HG03196 (cell line): Measurements from ENCODE around the gene ITGA1.
A peak's percentile ranks its signal among the peaks of the same experiment; 100 is the strongest.
"Not testable (repeated sequence)": the region's sequence is repeated elsewhere in the genome, so short reads cannot be mapped to it uniquely, and the experiment has no call there.

Experiments
- ATAC-seq: cut with Tn5 transposase; IDR thresholded peaks from one replicate; pipeline ENCODE4 v1.9.1; 2021; ENCODE audit not compliant: unreplicated experiment

ITGA1 gene

DNA sequence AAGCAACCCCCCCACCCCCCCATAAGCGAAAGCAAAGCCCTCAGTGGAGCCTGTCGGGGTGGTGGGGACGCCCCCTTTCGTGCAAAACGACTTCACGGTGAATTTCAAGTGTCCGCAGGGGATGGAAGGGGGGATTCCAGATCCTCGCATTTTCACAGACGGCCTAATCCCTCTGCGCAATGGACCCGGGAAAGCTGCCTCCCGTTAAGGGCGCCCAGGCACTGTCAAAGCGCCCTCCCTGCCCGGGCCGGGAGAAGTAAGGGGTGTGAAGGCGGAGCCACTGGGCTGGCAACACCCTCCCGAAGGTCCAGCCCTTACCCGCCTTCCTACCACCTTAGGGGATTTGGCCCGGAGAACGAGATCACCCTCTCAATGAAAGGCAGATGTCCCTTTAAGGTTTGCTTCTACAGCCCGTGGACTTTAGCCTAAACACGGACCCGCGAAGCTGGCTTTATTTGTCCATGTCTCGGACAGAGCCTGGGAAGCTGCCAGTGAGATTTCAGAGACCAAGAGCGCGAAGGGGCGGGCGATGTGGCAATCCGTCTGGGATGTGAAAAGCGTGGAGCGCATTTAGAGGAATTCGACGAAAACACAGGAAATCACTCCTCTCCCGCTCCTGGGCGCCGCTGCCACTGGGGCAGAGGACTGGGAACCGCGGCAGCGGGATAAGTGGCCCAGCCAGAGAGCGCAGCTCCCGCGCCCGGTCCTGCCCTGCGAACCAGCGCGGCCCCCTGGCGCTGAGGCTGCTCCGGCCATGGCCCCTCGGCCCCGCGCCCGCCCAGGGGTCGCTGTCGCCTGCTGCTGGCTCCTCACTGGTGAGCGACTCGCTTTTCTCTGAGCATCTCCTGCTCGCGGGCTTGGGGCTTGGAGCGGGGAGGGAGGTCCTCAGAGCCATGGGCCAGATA is at the start of gene ITGA1, which contains the start of gene PELO:
Gene ITGA1, plus strand, starts transcription at position 317 of the 905 bp plus-strand sequence. Its CDS starts 438 bp downstream, at position 755.
Gene PELO, plus strand, starts transcription at position 317 of the 905 bp plus-strand sequence. CDS start 12,479 bp downstream, outside the sequence.
- peak; percentile 85 for ATAC-seq

DNA sequence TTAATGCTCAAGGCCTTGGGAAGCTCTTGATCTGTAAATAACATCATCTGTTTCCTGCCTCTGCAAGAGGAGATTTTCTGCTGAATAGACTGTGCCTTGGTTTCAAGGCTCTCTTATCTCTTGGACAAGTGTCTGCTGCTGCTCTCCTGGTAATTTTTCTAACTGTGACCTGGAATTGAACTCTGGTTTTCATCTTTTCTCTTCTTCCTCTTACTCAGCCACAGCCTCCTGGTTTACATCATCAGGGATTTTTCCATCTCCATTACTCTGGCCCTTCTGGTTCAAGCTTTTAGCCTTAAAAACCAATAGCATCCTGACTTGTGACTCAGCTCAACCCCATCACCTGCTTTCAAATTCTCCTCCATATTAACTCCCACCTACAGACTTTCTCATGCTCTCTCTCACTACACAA is 49.6 kb upstream of the ITGA1 start:
- peak; percentile 80 for ATAC-seq

DNA sequence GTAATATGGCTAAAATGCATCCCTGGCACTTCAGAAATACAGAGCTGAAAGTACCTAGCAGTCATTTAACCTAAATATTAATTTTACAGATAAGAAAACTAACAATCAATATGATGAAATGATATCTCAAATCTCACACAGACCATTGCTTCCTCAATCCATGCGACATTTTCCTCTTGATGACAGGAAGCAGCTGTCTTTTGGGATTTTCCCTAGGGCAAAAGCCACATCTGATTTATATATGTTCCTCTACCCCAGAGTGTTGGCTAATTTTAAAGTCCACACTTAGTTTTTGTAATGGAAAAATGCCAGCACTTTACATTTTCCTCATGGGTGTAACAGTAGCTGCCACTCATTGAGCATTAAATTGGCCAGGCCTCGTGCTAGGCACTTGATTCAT is 47.7 kb upstream of the ITGA1 start:
- no peak for ATAC-seq

DNA sequence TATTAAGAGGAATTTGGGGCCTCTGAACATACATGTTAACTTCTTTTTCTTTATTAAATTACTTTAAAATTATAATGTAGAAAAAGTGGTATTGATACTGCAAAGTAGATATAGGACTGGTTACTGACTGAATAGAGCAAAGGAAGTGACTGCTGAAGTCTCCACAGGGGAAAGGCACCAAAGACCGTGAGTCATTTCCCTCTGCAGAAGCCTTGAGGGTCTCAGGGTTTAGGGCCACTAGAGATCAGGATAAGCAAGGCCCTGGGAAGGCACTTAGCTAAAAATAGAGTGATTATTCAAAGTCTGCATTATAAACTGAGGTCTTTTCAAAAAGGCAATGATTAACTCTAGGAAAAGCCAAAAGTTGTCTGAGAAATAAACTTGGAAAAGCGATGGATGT is 44.7 kb upstream of the ITGA1 start:
- no peak for ATAC-seq

DNA sequence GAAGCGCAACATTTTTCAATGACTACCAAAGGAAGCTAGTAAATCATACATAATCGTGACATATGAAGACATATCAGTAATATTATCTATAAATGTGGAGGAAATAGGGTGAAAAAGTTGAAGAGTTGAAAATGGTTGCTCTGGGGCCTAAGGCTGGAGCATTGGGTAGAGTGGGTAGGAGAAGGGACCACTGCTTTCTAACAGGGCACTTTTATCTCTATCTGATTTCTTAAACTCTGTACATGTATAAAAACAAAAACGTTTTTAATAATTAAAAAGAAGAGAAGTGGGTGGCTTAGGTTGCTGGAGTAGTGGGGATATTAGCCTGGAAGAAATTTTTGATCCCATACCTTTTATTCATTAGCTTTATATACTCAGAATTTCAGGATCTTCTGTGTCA is 44.2 kb upstream of the ITGA1 start:
- no peak for ATAC-seq

DNA sequence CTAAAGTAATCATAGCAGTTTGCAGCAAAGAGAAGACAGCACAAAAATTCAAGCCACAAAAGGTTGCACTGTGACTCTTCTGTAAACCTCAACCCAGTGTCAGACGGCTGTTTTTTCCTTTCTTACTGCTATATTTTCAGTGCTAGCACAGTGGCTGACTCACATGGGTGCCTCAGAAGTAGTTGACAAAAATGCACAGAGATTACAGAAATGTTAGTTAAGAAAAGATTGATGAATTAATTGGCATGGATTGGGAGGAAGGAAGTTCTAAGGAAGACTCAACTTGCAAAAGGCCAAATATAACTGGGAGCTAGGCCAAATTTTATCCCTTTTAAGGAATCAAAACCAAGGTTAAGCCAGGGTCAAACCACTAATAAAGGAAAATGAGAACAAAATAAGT is 43.7 kb upstream of the ITGA1 start:
- ATAC-seq: peak; percentile 76

DNA sequence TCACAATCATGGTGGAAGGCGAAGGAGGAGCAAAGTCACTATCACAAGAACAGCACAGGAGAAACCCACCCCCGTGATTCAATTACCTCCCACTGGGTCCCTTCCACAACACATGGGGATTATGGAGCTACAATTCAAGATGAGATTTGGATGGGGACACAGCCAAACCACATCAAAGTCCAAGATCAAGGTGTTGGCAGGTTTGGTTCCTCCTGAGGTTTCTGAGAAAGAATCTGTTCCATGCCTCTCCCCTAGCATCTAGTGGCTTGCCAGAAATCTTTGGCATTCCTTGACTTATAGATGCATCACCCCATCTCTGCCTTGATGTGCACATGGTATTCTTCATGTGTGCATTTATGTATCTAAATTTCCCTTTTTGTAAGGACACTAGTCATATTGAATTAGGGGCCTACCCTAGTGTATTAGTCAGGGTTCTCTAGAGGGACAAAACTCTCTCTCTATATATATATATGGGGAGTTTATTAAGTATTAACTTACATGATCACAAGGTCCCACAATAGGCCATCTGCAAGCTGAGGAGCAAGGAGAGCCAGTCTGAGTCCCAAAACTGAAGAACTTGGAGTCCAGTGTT is 42.8 kb upstream of the ITGA1 start:
- ATAC-seq: not testable (repeated sequence)

DNA sequence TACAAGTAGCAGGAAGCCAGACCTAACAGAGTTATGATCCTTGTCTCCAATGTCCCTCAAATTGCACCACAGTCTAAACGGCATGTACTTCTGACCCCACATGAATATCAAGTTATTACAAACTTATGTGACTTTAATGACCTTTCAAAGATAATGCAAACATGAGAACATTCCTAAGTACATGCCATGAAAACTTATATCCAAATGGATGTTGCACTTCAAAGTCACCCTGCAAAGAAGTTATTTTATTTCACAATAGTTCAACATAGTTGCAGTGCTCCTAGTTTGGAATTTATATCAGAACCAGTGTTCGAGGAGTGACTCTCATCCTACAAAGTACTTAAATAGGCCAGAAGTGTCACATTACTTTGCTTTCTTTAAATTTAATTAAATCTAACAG is 41.2 kb upstream of the ITGA1 start:
- ATAC-seq: no peak

DNA sequence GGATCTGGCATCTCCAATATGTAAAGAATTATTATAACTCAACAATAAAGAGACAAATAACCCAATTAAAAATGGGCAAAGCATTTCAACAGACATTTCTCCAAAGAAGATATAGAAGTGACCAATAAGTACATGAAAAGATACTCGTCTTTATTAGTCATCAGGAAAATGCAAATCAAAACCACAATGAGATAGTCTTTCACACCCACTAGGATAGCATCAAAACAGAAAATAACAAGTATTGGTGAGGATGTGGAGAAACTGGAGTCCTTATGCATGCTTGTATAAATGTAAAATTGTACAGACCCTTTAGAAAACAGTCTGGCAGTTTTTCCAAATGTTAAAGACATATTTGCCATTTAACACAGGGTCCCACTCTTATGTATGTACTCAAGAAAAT is 39.1 kb upstream of the ITGA1 start:
- ATAC-seq: no peak

DNA sequence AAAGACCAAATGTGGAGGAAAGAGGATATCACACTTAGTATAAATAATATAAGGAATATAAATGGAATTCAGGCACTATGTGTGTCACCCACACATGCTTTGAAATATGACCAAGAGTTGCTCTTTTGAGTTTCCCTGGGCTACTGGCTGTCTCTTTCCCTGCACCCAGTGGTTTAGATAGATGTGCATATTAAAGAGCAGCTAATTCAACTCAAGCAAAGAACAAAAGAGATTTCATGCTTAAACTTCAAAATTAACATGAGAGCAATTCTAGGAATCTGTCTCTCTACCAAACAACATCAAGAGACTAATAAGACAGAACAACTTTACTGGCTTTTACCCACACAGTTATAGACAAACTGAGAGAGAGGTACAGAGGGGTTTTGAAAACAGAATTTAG is 38.0 kb upstream of the ITGA1 start:
- ATAC-seq: no peak

DNA sequence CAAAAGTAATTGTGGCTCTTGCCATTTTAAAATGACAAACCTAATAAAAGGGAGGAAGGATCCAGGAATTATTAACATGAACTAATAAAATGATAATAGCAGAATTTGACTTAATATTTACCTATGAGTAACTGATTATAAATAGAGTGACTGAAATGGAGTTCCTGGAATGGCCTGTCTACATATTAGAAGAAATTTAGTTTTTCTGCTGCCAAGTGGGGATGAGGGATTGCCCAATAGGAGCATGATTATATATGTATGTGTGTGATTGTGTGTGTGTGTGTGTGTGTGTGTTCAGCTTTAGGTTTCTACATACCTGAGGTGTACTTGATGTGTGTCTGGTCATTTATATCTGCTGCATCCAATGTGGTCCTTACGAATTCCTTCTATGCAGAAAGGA is 36.6 kb upstream of the ITGA1 start:
- no peak for ATAC-seq

DNA sequence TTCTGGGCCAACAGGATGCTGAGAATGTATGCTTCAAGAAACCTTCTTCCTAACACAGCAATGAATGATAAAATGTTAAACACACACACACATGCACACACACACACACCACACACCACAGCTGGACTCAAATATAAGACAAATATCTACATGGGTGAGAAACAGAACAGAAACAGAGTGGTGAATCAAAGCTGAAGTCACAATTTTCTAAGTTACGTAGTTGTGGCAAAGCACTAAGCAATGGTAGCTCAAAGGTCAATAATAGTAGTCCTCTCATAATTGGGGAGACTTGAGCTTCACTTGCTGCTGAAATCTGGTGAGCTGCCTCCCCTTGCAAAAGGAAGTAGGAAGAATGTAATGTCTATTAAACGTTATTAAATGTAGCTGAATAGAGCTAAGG is 33.7 kb upstream of the ITGA1 start:
- no peak for ATAC-seq

DNA sequence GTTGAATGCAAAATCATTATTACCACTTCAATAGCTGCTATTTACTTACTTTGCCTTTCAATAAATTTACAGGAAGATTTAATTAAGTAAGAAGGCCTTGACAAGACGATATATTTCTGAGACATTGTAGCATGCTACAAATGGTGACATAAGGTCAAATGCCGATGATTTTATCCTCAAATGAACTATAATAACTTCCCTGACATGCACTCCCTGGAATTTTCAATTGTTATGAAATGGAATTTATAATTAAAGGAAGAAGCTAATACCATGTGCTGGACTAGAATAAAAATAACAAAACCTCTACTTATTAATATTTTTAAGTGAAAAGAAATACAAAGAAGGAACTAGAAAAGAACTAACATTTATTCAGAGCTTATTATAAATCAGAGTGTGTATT is 30.2 kb upstream of the ITGA1 start:
- no peak for ATAC-seq

DNA sequence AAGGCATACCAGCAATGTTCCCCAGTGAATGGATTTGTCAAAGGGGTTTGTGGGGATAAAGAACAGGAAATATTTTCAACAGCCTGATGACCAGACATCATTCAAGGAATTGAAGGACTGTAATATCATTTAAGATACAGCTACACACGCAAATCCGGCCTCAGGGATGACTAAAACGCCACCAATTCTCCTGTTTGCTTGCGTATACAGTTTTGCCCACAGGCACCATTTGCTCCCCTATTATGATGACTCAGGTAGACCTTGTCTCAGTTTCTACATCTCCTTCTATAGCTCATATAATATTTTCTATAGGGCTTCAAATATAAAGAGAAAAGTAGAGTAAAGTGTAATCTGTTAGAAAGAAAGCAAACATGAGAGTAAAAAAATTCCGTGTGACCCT is 29.7 kb upstream of the ITGA1 start:
- ATAC-seq: no peak

DNA sequence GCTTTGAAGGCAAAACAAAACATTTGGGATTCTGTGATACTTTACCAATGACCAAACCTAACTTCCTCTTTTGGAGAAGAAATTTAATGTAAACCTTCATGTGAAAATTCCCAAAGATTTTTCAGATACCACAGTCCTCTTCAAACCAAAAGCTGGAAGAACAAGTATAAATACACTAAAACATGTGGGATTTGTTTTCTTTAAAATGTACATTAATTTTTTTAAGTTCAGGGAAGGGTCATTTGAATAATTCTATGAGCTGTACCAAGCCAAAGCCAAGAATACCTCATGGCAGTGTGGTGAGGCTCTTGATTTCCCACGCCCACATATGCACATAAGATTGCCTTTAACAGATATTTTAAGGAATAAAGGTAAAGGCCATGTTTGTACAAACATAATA is 28.4 kb upstream of the ITGA1 start:
- no peak for ATAC-seq

DNA sequence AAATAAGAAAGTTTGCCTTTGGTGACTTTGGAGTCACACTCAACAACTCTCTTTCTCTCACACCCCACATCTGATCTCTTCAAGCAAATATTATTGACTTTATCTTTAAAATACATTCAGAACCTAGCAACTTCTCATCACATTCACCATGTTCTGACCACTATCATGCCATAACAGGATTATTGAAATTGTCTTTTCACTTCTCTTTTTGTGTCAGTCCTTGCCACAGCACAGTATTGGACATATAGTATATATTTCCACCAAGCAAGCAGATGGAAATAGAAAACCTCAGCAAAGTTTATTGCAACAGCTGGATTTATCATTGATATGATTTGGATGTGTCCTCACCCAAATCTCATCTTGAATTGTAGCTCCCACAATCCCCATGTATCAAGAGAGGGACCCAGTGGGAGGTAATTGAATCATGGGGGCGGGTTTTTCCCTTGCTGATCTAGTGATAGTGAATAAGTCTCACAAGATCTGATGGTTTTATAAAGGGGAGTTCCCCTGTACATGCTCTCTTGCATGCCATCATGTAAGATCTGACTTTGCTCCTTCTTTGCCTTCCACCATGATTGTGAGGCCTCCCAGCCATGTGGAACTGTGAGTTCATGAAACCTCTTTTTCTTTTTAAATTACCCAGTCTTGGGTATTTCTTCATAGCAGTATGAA is 26.9 kb upstream of the ITGA1 start:
- no peak for ATAC-seq

DNA sequence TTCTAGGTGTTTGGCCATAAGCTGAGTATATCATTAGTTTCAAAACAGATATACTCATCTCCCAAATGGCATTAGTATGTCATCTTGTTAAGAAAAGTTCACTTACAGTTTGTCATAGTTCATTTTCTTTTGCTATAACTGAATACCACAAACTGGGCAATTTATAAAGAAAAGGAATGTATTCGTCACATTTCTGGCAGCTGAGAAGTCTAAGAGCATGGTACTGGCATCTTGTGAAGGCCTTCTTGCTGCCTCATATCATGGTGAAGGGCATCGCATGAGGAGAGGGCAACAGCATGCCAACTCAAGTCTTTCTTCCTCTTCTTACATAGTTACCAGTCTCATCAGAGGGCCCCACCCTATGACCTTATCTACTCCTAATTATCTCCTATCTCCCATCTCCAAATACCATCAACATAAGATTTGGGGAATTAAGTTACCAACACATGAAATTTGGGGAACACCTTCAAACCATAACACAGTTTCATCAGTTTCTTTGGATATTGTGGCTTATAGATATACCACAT is 20.4 kb upstream of the ITGA1 start:
- ATAC-seq: no peak

DNA sequence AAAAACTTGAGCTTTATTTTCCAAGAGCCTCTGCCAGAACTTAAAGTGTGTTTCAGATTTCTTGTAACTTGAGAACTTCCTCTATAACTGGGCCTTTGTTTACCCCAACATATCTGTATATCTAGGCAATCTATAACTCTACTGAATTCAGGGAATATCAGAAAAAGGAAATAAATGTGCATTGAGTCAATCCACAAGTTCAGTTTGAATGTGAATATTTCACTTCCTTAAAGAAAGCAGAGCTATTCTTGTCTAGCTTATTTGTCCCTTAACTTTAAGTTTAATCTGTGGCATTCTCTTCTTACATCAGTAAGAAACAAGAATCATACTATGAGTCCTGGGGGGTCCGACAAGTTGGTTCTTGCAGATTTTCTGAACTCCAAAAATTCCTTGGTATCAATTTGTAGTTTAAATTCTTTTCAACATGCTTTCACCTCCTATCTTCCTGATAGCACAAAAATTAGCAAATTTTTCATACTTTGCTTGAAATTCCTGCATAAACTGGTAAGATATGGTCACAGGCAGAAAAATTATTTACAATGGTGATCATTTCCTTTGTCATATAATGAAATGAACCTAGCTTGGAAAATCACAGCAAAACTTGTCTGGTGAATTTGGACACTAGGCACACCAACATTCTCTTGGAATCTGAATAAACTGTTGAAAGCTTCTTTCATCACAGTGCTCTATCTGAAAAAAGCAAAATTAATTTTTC is 19.8 kb upstream of the ITGA1 start:
- ATAC-seq: no peak

DNA sequence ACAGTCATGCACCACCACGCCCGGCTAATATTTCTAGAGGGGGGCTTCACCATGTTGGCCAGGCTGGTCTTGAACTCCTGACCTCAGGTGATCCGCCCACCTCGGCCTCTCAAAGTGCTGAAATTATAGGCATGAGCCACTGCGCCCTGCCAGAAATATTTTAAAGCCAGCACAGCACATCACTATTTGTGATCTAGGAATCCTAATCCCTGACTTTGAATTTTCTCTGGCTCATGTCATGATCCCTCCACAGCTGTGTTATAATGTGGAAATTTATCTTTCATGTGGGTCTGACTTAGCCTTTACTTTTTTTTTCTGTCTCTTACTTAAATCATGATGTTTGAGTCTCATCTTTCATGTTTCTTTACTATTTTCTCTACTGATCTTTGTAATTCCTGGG is 18.7 kb upstream of the ITGA1 start:
- no peak for ATAC-seq

DNA sequence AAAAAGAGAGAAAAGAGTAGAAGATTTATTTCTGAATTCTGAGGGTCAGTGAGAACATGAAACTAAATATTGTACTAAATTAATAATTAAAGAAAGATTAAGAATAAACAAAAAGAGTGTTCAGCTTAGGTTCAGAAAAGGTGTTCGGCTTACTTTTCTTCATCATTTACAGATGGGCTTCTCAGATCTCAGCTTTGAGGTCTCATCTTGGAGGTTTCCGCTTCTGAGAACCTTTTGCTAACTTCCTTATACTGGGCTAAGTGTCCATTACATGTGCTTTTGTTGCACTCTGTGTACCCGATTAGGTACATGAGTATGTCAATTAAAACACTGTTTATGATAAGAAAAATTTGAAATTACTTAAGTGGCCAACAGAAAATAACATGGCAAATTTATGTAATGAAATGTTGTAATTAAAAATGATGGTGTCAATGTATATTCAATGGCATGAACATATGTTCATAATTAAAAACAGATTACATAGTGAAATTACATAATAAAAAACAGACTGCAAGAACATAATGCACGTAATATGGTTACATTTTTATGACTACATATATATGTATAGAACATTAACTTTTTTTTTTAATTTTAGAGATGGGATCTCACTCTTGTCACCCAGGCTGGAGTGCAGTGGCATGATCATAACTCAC is 17.3 kb upstream of the ITGA1 start:
- no peak for ATAC-seq
